C4-2B (cell line): ENCODE results near the gene PIK3R6.

Source experiments
- ZFX ChIP-seq: fragments of 450-650 bp; IDR thresholded peaks from 2 replicates; pipeline ENCODE4 v1.6.1; 2017
- TF ChIP-seq, protein P1 (sequence below): fragments of 450-650 bp; conservative IDR thresholded peaks from 2 replicates; pipeline ENCODE4 v1.5.1; 2017; ENCODE audit warnings: mild to moderate bottlenecking

GRCh38 chr17:8835106-8835505, 32.4 kb downstream of the PIK3R6 start:
- TF ChIP-seq, protein P1, sequence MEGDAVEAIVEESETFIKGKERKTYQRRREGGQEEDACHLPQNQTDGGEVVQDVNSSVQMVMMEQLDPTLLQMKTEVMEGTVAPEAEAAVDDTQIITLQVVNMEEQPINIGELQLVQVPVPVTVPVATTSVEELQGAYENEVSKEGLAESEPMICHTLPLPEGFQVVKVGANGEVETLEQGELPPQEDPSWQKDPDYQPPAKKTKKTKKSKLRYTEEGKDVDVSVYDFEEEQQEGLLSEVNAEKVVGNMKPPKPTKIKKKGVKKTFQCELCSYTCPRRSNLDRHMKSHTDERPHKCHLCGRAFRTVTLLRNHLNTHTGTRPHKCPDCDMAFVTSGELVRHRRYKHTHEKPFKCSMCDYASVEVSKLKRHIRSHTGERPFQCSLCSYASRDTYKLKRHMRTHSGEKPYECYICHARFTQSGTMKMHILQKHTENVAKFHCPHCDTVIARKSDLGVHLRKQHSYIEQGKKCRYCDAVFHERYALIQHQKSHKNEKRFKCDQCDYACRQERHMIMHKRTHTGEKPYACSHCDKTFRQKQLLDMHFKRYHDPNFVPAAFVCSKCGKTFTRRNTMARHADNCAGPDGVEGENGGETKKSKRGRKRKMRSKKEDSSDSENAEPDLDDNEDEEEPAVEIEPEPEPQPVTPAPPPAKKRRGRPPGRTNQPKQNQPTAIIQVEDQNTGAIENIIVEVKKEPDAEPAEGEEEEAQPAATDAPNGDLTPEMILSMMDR: no peak
- no peak for TF ChIP-seq ZFX
